Endothelial cell of umbilical vein (primary cell): ENCODE data around the gene NEDD4L. TPM values are rescaled to one million over a fixed set of nuclear protein-coding genes. Genes with fewer than 3 reads are reported as not detected.

Experiments
- BruUV-seq: library from RNA; stranded (reverse); fragments of 400-500 nt; replicated peaks from 2 replicates; lab custom pipeline; 2021; lab: Mats Ljungman, UMichigan
- CTCF ChIA-PET: fragments of 300-600, 350-600 bp; sonication (Branson Sonifier 250); formaldehyde crosslinking; loops from one replicate; lab custom pipeline; 2021; ENCODE audit warnings: antibody characterized with exemption, inconsistent platforms; lab: Charles Lee
- POLR2A ChIA-PET: fragments of 300-600, 350-600 bp; sonication (Branson Sonifier 250); formaldehyde crosslinking; loops from one replicate; lab custom pipeline; 2021; ENCODE audit warnings: antibody characterized with exemption, inconsistent platforms; lab: Charles Lee
- DNase-seq: peaks from one replicate; pipeline ENCODE4 v3.0.0-alpha.2; 2011; ENCODE audit warnings: low read depth, low spot score
- FAIRE-seq: peaks from 2 replicates; lab custom pipeline; 2011; peaks lifted over from hg19 to GRCh38; lab: Jason Lieb, UNC
- H2AFZ ChIP-seq: 2 replicates; pipeline ENCODE4 v1.6.0; 2012; ENCODE audit warnings: low read depth, low read length, control low read depth, inconsistent platforms
- H3K27ac ChIP-seq: 2 replicates; pipeline ENCODE4 v1.5.1; 2011; ENCODE audit warnings: low read depth, mild to moderate bottlenecking, control low read depth, low read length, moderate library complexity; ENCODE audit not compliant: insufficient read depth
- H3K27me3 ChIP-seq, 2 experiments: 2 replicates each; pipeline versions ENCODE4 v1.6.0 to v1.6.1; 2011; ENCODE audit warnings: low read length in 2 of 2, mixed read lengths in 1 of 2; ENCODE audit not compliant: control insufficient read depth in 2 of 2, insufficient read depth in 2 of 2
- H3K36me3 ChIP-seq, 2 experiments: 2 replicates in 1 of 2; 3 replicates in 1 of 2; pipeline ENCODE4 v1.5.1; 2011; ENCODE audit warnings: low read length in 2 of 2, mild to moderate bottlenecking in 1 of 2, moderate library complexity in 1 of 2; ENCODE audit not compliant: control insufficient read depth in 2 of 2, insufficient read depth in 2 of 2; ENCODE audit errors: extremely low read depth in 1 of 2
- H3K4me1 ChIP-seq: 3 replicates; pipeline ENCODE4 v1.5.1; 2011; ENCODE audit warnings: mild to moderate bottlenecking, low read length; ENCODE audit not compliant: control insufficient read depth, insufficient read depth; ENCODE audit errors: extremely low read depth
- H3K4me2 ChIP-seq: 2 replicates; pipeline ENCODE4 v1.6.1; 2011; ENCODE audit warnings: low read length, control low read depth, mixed read lengths; ENCODE audit not compliant: insufficient read depth
- H3K4me3 ChIP-seq, 3 experiments: fragments of 200-600 bp in 1 of 3; sonication (generic), shearing (Covaris generic) in 1 of 3; replicated peaks in 1 of 3; 2 replicates each; pipeline ENCODE4 v1.5.1; 2011 to 2016; ENCODE audit warnings: control low read depth in 3 of 3, low read length in 3 of 3, mild to moderate bottlenecking in 2 of 3, inconsistent platforms in 1 of 3, low read depth in 1 of 3, moderate library complexity in 1 of 3; ENCODE audit not compliant: insufficient read depth in 1 of 3
- H3K79me2 ChIP-seq: 2 replicates; pipeline ENCODE4 v1.6.0; 2012; ENCODE audit warnings: low read length, inconsistent platforms; ENCODE audit not compliant: control insufficient read depth, insufficient read depth
- H3K9ac ChIP-seq: replicated peaks from 2 replicates; pipeline ENCODE3; 2011; ENCODE audit warnings: low read length, control low read depth; ENCODE audit not compliant: insufficient read depth; ENCODE audit errors: extremely low read depth
- H3K9me1 ChIP-seq: replicated peaks from 3 replicates; pipeline ENCODE4 v1.6.0; 2011; ENCODE audit warnings: mild to moderate bottlenecking, low read length; ENCODE audit not compliant: control insufficient read depth, insufficient read depth; ENCODE audit errors: extremely low read depth
- H3K9me3 ChIP-seq: replicated peaks from 2 replicates; pipeline ENCODE4 v1.5.1; 2012; ENCODE audit warnings: low read length, inconsistent platforms; ENCODE audit not compliant: control insufficient read depth, insufficient read depth
- H4K20me1 ChIP-seq: replicated peaks from 2 replicates; pipeline ENCODE3; 2011; ENCODE audit warnings: mild to moderate bottlenecking, low read length; ENCODE audit not compliant: control insufficient read depth, insufficient read depth; ENCODE audit errors: extremely low read depth
- CTCF ChIP-seq, 2 donors: IDR thresholded peaks; 1 replicate in 1 of 2; 2 replicates in 1 of 2; pipeline ENCODE4 v1.5.1; 2011; ENCODE audit warnings: low read length in 2 of 2, mild to moderate bottlenecking in 2 of 2, moderate library complexity in 2 of 2, control low read depth in 1 of 2, inconsistent platforms in 1 of 2, low read depth in 1 of 2; ENCODE audit not compliant: insufficient read depth in 1 of 2; ENCODE audit errors: extremely low read depth in 1 of 2
- EZH2 ChIP-seq: IDR thresholded peaks from 2 replicates; pipeline ENCODE4 v1.6.1; 2012; ENCODE audit warnings: borderline replicate concordance, low read depth, mild to moderate bottlenecking, moderate library complexity, low read length, inconsistent platforms; ENCODE audit not compliant: severe bottlenecking
- FOS ChIP-seq: IDR thresholded peaks from 2 replicates; pipeline ENCODE4 v1.6.1; 2011; ENCODE audit warnings: mild to moderate bottlenecking, low read length, moderate library complexity, borderline replicate concordance; ENCODE audit not compliant: insufficient read depth
- GATA2 ChIP-seq: IDR thresholded peaks from 2 replicates; pipeline ENCODE4 v1.7.0; 2011; ENCODE audit warnings: low read depth, mild to moderate bottlenecking, moderate library complexity, mixed read lengths, low read length; ENCODE audit not compliant: insufficient read length, insufficient read depth
- JUN ChIP-seq: IDR thresholded peaks from 2 replicates; pipeline ENCODE4 v1.6.1; 2011; ENCODE audit warnings: borderline replicate concordance, low read depth; ENCODE audit not compliant: insufficient read length, insufficient read depth
- MAX ChIP-seq: IDR thresholded peaks from 2 replicates; pipeline ENCODE4 v1.6.1; 2011; ENCODE audit not compliant: insufficient read depth, insufficient read length
- MYC ChIP-seq: IDR thresholded peaks from one replicate; pipeline ENCODE4 v1.6.1; 2011; ENCODE audit warnings: mild to moderate bottlenecking, low read depth, low read length
- POLR2A ChIP-seq: IDR thresholded peaks from 2 replicates; pipeline ENCODE4 v1.6.1; 2012; ENCODE audit warnings: low read depth, mild to moderate bottlenecking, control low read depth, low read length
- POLR2AphosphoS5 ChIP-seq: IDR thresholded peaks from 2 replicates; pipeline ENCODE4 v1.6.1; 2012; ENCODE audit warnings: low read depth, mild to moderate bottlenecking, control low read depth, low read length, moderate library complexity; ENCODE audit not compliant: insufficient read depth
- dilution Hi-C: fragments of 300-500 bp; cut with MboI; formaldehyde crosslinking; loops from one replicate; pipeline ENCODE4 v1.15.0; 2019; ENCODE audit warnings: low sequenced_read_pairs; ENCODE audit not compliant: extremely low pct_ligation_motif_present
- intact Hi-C: fragments of 100-400 bp; cut with micrococcal nuclease; formaldehyde crosslinking; loops from one replicate; pipeline ENCODE4 v1.10.0; 2022
- polyA plus RNA-seq, 4 experiments: library from polyadenylated mRNA; depleted of rRNA in 3 of 4; stranded (reverse) in 3 of 4; unstranded in 1 of 4; fragments of >200 nt; gene quantifications; 2 replicates each; pipeline versions ENCODE4 v1.2.1 to v1.2.3, GENCODE V29; 2011 to 2012; ENCODE audit warnings: missing spikeins in 1 of 4
- total RNA-seq: library from RNA; stranded (reverse); gene quantifications from 2 replicates; pipeline ENCODE4 v1.2.3, GENCODE V29; 2021

Gene NEDD4L
- total and polyA plus RNA-seq, 2 donors (not counting 3 experiments of a cell fraction or from before 2014, with no cell fraction given) = 20.5 to 78.9 TPM

- no peak overlapping the region for H3K27ac ChIP-seq
- no peaks in the 10 kb centered on the region for H4K20me1 ChIP-seq
- no peak for DNase-seq
- no peak overlapping the region for H3K4me3 ChIP-seq
- no peak overlapping the region for H3K4me2 ChIP-seq
- H3K9me1 ChIP-seq = no peaks in the 10 kb centered on the region
- H3K9me3 ChIP-seq = no peaks in the 10 kb centered on the region
- BruUV-seq = no TSS peak
- CTCF ChIA-PET = interaction anchor here (0.8 to 1.3 kb wide), 6 partner anchors 10 to 278 kb away, joined by 4 to 11 read pairs (median 6); partner anchors contain the start of gene NEDD4L
- dilution Hi-C loops = no loop called here
- peaks cover 17% of the 10 kb centered on the region for H3K4me1 ChIP-seq
- no peaks in the 10 kb centered on the region for H3K79me2 ChIP-seq
- POLR2A ChIA-PET = no interaction called here
- intact Hi-C loops = loop anchor here (5.0 to 10.0 kb wide), 4 partner anchors 144 to 439 kb away; no protein-coding TSS in a partner anchor
- no peaks in the 10 kb centered on the region for H3K36me3 ChIP-seq
- H3K27me3 ChIP-seq = no peaks in the 10 kb centered on the region
- no peak overlapping the region for H2AFZ ChIP-seq
- no peak for TF ChIP-seq EZH2
- TF ChIP-seq FOS = no peak
- no peak for FAIRE-seq
- H3K9ac ChIP-seq = no peak overlapping the region
Observed at GRCh38 chr18:58320907-58321561, 277.0 kb downstream of the NEDD4L start.

GRCh38 chr18:58321986-58322385 is 278.0 kb downstream of the NEDD4L start:
- peak overlapping the region; percentile 45 for H3K27ac ChIP-seq
- dilution Hi-C loops = no loop called here
- H4K20me1 ChIP-seq = no peaks in the 10 kb centered on the region
- H2AFZ ChIP-seq = no peak overlapping the region
- H3K9me1 ChIP-seq = no peaks in the 10 kb centered on the region
- DNase-seq = peak; percentile 65
- TF ChIP-seq MAX = no peak
- peak; percentile 37 to 42 for TF ChIP-seq CTCF (IDR thresholded peaks at IDR 0.05; ENCODE audit: extremely low read depth in 1 of 2, insufficient read depth in 1 of 2, low read depth in 1 of 2, low read length in 2 of 2)
- no peak for TF ChIP-seq EZH2
- TF ChIP-seq POLR2A = no peak
- peak; percentile 20 for TF ChIP-seq FOS
- no peak for TF ChIP-seq GATA2
- TF ChIP-seq POLR2AphosphoS5 = no peak
- TF ChIP-seq JUN = no peak
- TF ChIP-seq MYC = no peak
- H3K4me3 ChIP-seq = no peak overlapping the region
- BruUV-seq = no TSS peak
- H3K9me3 ChIP-seq = no peaks in the 10 kb centered on the region
- H3K27me3 ChIP-seq = no peaks in the 10 kb centered on the region
- no peak overlapping the region for H3K9ac ChIP-seq
- peak; percentile 83 for FAIRE-seq
- no peaks in the 10 kb centered on the region for H3K36me3 ChIP-seq
- ChIA-PET POLR2A (no interaction called here), CTCF (interaction anchor here (0.6 to 1.3 kb wide), 38 partner anchors 8 to 279 kb away, joined by 3 to 21 read pairs (median 5); partner anchors contain the start of gene NEDD4L)
- H3K4me2 ChIP-seq = peak overlapping the region; percentile 17
- H3K4me1 ChIP-seq = peaks cover 10% of the 10 kb centered on the region
- no peaks in the 10 kb centered on the region for H3K79me2 ChIP-seq
- intact Hi-C loops = loop anchor here (1.0 to 10.0 kb wide), 9 partner anchors 59 to 440 kb away; no protein-coding TSS in a partner anchor
